Ishikawa (cell line): ENCODE data around the gene PKNOX2.

ENCODE experiments used
- TAF1 ChIP-seq: IDR thresholded peaks from 2 replicates; pipeline ENCODE4 v1.6.1; 2012; ENCODE audit warnings: low read depth, mild to moderate bottlenecking
- TF ChIP-seq, protein P1 (sequence below): IDR thresholded peaks from 2 replicates; pipeline ENCODE4 v1.6.1; 2012

- TF ChIP-seq, protein P1, sequence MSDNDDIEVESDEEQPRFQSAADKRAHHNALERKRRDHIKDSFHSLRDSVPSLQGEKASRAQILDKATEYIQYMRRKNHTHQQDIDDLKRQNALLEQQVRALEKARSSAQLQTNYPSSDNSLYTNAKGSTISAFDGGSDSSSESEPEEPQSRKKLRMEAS = no peak
- no peak for TF ChIP-seq TAF1
Measured at GRCh38 chr11:125276619-125276976, 112.0 kb downstream of the PKNOX2 start.
